Peyer's patch (tissue), 4 donors: Measurements from ENCODE around the gene COMMD2. TPM values are rescaled to one million over a fixed set of nuclear protein-coding genes. Genes with fewer than 3 reads are reported as not detected.

ENCODE experiments used
- DNase-seq, 3 donors: peaks; one replicate each; pipeline ENCODE4 v3.0.0-alpha.2; 2017 to 2019
- H3K27ac ChIP-seq, 4 donors: fragments of 200-600 bp; sonication (generic); one replicate each; pipeline ENCODE4 v1.5.1; 2016 to 2019
- H3K27me3 ChIP-seq, 2 donors: fragments of 200-600 bp; sonication (generic); one replicate each; pipeline ENCODE4 v1.5.1; 2019
- H3K36me3 ChIP-seq, 3 donors: fragments of 200-600 bp; sonication (generic); one replicate each; pipeline ENCODE4 v1.5.1; 2016 to 2019
- H3K4me1 ChIP-seq, 4 donors: fragments of 200-600 bp; sonication (generic); one replicate each; pipeline ENCODE4 v1.5.1; 2016 to 2019
- H3K4me3 ChIP-seq, 4 donors: fragments of 200-600 bp; sonication (generic); 1 replicate in 3 of 4; 2 replicates in 1 of 4; pipeline ENCODE4 v1.5.1; 2016 to 2019; ENCODE audit warnings: mild to moderate bottlenecking in 1 of 4
- H3K9me3 ChIP-seq, 4 donors: fragments of 200-600 bp; sonication (generic); one replicate each; pipeline ENCODE4 v1.5.1; 2016 to 2019; ENCODE audit warnings: mild to moderate bottlenecking in 1 of 4
- CTCF ChIP-seq, 6 experiments: fragments of 450-650 bp in 4 of 6; fragments of 200-600 bp in 2 of 6; sonication (generic) in 1 of 6; IDR thresholded peaks; one replicate each; pipeline ENCODE4 v1.5.1; 2017 to 2019; ENCODE audit warnings: antibody characterized with exemption in 6 of 6, mild to moderate bottlenecking in 3 of 6, moderate library complexity in 1 of 6
- POLR2A ChIP-seq, 2 donors: fragments of 450-650 bp; IDR thresholded peaks; one replicate each; pipeline ENCODE4 v1.5.1; 2017; ENCODE audit warnings: antibody characterized with exemption in 2 of 2, mild to moderate bottlenecking in 2 of 2, moderate library complexity in 2 of 2
- total RNA-seq, 4 donors: library from RNA; depleted of rRNA; stranded (reverse); fragments of >200 nt; gene quantifications; one replicate each; pipeline ENCODE4 v1.1.0, GENCODE V29; 2016

Gene COMMD2
- total RNA-seq, 4 donors from 2014 or later, result 10.9 to 29.7 (median 17.9) TPM

GRCh38 chr3:149744606-149745005 is 7.7 kb downstream of the COMMD2 start:
- Histone ChIP-seq H3K4me3 (no peak overlapping the region), H3K9me3 (no peaks in the 10 kb centered on the region), H3K4me1 (no peaks in the 10 kb centered on the region), H3K27ac (no peak overlapping the region), H3K27me3 (no peaks in the 10 kb centered on the region), H3K36me3 (peaks cover 0 to 81% (median 0%) of the 10 kb centered on the region in 3 donors)
- TF ChIP-seq POLR2A (IDR thresholded peaks at IDR 0.05), result no peak
- no peak for TF ChIP-seq CTCF (IDR thresholded peaks at IDR 0.05)
- DNase-seq, result no peak

- Histone ChIP-seq H3K27ac (no peak overlapping the region), H3K4me1 (no peaks in the 10 kb centered on the region), H3K36me3 (peaks cover 0 to 78% (median 0%) of the 10 kb centered on the region in 3 donors), H3K4me3 (no peak overlapping the region), H3K27me3 (no peaks in the 10 kb centered on the region), H3K9me3 (no peaks in the 10 kb centered on the region)
- no peak for DNase-seq
- TF ChIP-seq POLR2A (IDR thresholded peaks at IDR 0.05), result no peak
Observed at GRCh38 chr3:149744151-149744550, 8.1 kb downstream of the COMMD2 start.

DNA sequence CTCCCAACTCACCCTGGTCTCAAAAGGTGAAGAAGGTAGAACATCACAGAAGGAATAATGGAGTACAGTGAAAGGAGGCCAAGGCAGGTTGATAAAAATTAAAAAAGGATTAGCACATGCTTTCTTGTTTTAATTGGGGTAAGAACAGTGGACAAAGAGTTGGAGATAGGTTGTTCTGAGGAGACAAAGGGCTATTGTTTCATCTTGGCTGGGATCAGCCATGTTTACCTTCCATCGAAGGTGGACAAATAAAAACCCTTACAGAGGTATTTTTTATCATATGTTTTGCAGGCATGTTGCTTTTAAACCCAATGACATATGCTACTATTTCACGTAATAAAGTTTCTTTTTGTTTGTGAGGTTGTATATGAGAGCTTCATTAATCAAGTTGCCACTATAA is 12.9 kb downstream of the COMMD2 start:
- Histone ChIP-seq H3K27ac (no peak overlapping the region), H3K4me1 (no peaks in the 10 kb centered on the region)

GRCh38 chr3:149738876-149739275 is 13.4 kb downstream of the COMMD2 start:
- Histone ChIP-seq H3K36me3 (peaks cover 0 to 36% (median 0%) of the 10 kb centered on the region in 3 donors), H3K27ac (no peak overlapping the region), H3K9me3 (no peaks in the 10 kb centered on the region), H3K27me3 (no peaks in the 10 kb centered on the region), H3K4me3 (no peak overlapping the region), H3K4me1 (no peaks in the 10 kb centered on the region)
- no peak for TF ChIP-seq POLR2A (IDR thresholded peaks at IDR 0.05)
- TF ChIP-seq CTCF (IDR thresholded peaks at IDR 0.05), result no peak
- DNase-seq, result no peak

More for the DNA sequence above, 12.9 kb downstream of the COMMD2 start:
- H3K27me3 ChIP-seq, result no peaks in the 10 kb centered on the region
- peaks cover 0 to 42% (median 0%) of the 10 kb centered on the region in 3 donors for H3K36me3 ChIP-seq
- TF ChIP-seq POLR2A (IDR thresholded peaks at IDR 0.05), result no peak
- no peak for TF ChIP-seq CTCF (IDR thresholded peaks at IDR 0.05)
- DNase-seq, result no peak
- H3K9me3 ChIP-seq, result no peaks in the 10 kb centered on the region
- H3K4me3 ChIP-seq, result no peak overlapping the region

DNA sequence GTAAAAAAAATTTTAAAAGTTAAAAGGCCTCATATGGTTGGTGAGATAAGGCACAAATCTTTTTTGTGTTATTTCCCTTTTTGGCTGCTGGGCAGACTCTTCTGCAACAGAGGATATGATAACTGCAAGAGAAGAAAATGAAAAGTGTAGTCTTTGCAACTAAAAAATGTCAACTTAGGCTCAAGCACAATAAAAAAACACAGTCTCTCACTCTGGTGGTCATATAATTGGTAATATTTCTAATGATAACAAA is 15.4 kb downstream of the COMMD2 start:
- H3K27ac ChIP-seq, result no peak overlapping the region

More for the DNA sequence above, 15.4 kb downstream of the COMMD2 start:
- peaks cover 0 to 27% (median 0%) of the 10 kb centered on the region in 3 donors for H3K36me3 ChIP-seq
- DNase-seq, result no peak
- no peak overlapping the region for H3K4me3 ChIP-seq
- H3K9me3 ChIP-seq, result no peaks in the 10 kb centered on the region
- TF ChIP-seq POLR2A (IDR thresholded peaks at IDR 0.05) (no peak), CTCF (IDR thresholded peaks at IDR 0.05) (no peak)
- H3K27me3 ChIP-seq, result no peaks in the 10 kb centered on the region
- no peaks in the 10 kb centered on the region for H3K4me1 ChIP-seq
